Measurements from ENCODE around the gene REP15. TPM values are rescaled to one million over a fixed set of nuclear protein-coding genes. Genes with fewer than 3 reads are reported as not detected.

REP15 gene
- total and polyA plus RNA-seq, 2 of the 8 experiments (the other 6 are each of a cell fraction or from before 2014, with no cell fraction given) = 0.06 to 0.73 TPM

- Histone ChIP-seq H3K9ac (replicated peaks in 1 of 4; ENCODE audit: extremely low read depth in 1 of 4, low read depth in 3 of 4, low read length in 3 of 4) (no peak overlapping the region), H3K27me3 (replicated peaks in 1 of 4; ENCODE audit: control insufficient read depth in 3 of 4, extremely low read depth in 1 of 4, insufficient read depth in 3 of 4, low read length in 3 of 4) (no peaks in the 10 kb centered on the region), H2BK120ac (replicated peaks; ENCODE audit: low read depth, low read length) (no peak overlapping the region), H3K14ac (ENCODE audit: insufficient read length) (no peak overlapping the region), H2BK12ac (ENCODE audit: low read depth, low read length) (0 out of 2 replicates have a peak overlapping the region, but pooled peaks have one; percentile 13), H3K4me3 (ENCODE audit: extremely low read depth in 1 of 4, insufficient read depth in 2 of 4, low read depth in 3 of 4, low read length in 4 of 4) (no peak overlapping the region), H2BK5ac (ENCODE audit: low read depth, low read length) (no peak overlapping the region), H3K18ac (ENCODE audit: extremely low read depth, low read length) (no peak overlapping the region), H3K23me2 (ENCODE audit: low read depth, low read length) (no peaks in the 10 kb centered on the region), H4K8ac (ENCODE audit: extremely low read depth, insufficient read depth, low read length) (no peak overlapping the region), H3K79me1 (ENCODE audit: low read depth, low read length) (no peaks in the 10 kb centered on the region), H3K36me3 (ENCODE audit: control insufficient read depth in 2 of 4, insufficient read depth in 4 of 4, low read length in 3 of 4) (no peaks in the 10 kb centered on the region), H2AK5ac (ENCODE audit: low read depth, low read length) (no peak overlapping the region), H2AFZ (ENCODE audit: low read length) (no peak overlapping the region; the same call in 1 of the 2 replicates), H3K4ac (replicated peaks; ENCODE audit: insufficient read length, low read depth, low read length) (no peak overlapping the region), H3K79me2 (ENCODE audit: control insufficient read depth in 1 of 2, insufficient read depth in 2 of 2, low read length in 2 of 2) (no peaks in the 10 kb centered on the region), H3K4me2 (ENCODE audit: insufficient read depth in 1 of 2, low read depth in 2 of 2, low read length in 2 of 2) (no peak overlapping the region), H3K9me3 (ENCODE audit: insufficient read depth in 2 of 2, low read depth in 1 of 2, low read length in 1 of 2) (no peaks in the 10 kb centered on the region), H4K5ac (ENCODE audit: insufficient read length, low read depth, low read length) (no peak overlapping the region), H2BK15ac (ENCODE audit: low read length) (no peak overlapping the region), H3K27ac (ENCODE audit: low read depth, low read length) (no peak overlapping the region), H3K4me1 (replicated peaks in 1 of 4; ENCODE audit: control insufficient read depth in 3 of 4, insufficient read depth in 4 of 4, low read length in 3 of 4) (peaks cover 0 to 3% (median 1%) of the 10 kb centered on the region in 4 experiments; a peak in 3 of 7 replicates), H3K23ac (ENCODE audit: insufficient read length) (no peak overlapping the region), H2BK20ac (ENCODE audit: low read length) (no peak overlapping the region), H3K56ac (replicated peaks; ENCODE audit: insufficient read length, low read depth, low read length) (no peak overlapping the region), H4K91ac (replicated peaks; ENCODE audit: insufficient read length, low read length) (no peak overlapping the region), H4K20me1 (replicated peaks in 1 of 2; ENCODE audit: control insufficient read depth in 1 of 2, insufficient read depth in 2 of 2, low read length in 2 of 2) (no peaks in the 10 kb centered on the region)
- no peak for FAIRE-seq
- POLR2A ChIA-PET (ENCODE audit: partially characterized antibody) = interaction anchor here (1.5 kb wide), 1 partner anchor 75 kb away, joined by 3 read pairs; the partner anchor contains the start of genes KLHL42 and MANSC4
- WGBS, 2 experiments (ENCODE audit: extremely low coverage in 1 of 2, insufficient coverage in 1 of 2, insufficient read length in 1 of 2, insufficient replicate concordance in 2 of 2, low coverage in 1 of 2, low lambda C conversion rate in 2 of 2, missing lambda C conversion rate in 1 of 2) = 77% methylated on average over 8 of the region's 8 CpGs; no CpG with 5 or more reads in 1 of the 2 experiments
- TF ChIP-seq RAD21 (IDR thresholded peaks at IDR 0.05 in 1 of 2, conservative IDR thresholded peaks at IDR 0.05 in 1 of 2; ENCODE audit: low read depth in 2 of 2, low read length in 2 of 2) (0 out of 4 replicates have a peak, but pooled peaks of 1 of the 2 experiments have one; percentile 9), MAX (IDR thresholded peaks at IDR 0.05) (no peak), CREB1 (IDR thresholded peaks at IDR 0.05) (no peak), CTCF (IDR thresholded peaks at IDR 0.05; ENCODE audit: control extremely low read depth in 1 of 3, insufficient read depth in 1 of 3, low read depth in 1 of 3, low read length in 3 of 3) (peak; percentile 36 to 42 (median 40))
- CTCF ChIA-PET (ENCODE audit: partially characterized antibody) = interaction anchor here (0.6 to 2.0 kb wide), 9 partner anchors 9 to 1516 kb away, joined by 3 to 7 read pairs (median 3); partner anchors contain the start of gene REP15
- DNase-seq (ENCODE audit: low read depth in 1 of 2, low spot score in 2 of 2) = peak in 1 of 2 experiments; percentile 54
These were observed 9.0 kb downstream of the REP15 start for GRCh38 chr12:27705263-27705662.
